ENCODE results near the gene GSAP. TPM values are rescaled to one million over a fixed set of nuclear protein-coding genes. Genes with fewer than 3 reads are reported as not detected.

The GSAP gene
- total RNA-seq, 3 donors from 2014 or later = 1.6 to 2.6 (median 1.8) TPM

DNA sequence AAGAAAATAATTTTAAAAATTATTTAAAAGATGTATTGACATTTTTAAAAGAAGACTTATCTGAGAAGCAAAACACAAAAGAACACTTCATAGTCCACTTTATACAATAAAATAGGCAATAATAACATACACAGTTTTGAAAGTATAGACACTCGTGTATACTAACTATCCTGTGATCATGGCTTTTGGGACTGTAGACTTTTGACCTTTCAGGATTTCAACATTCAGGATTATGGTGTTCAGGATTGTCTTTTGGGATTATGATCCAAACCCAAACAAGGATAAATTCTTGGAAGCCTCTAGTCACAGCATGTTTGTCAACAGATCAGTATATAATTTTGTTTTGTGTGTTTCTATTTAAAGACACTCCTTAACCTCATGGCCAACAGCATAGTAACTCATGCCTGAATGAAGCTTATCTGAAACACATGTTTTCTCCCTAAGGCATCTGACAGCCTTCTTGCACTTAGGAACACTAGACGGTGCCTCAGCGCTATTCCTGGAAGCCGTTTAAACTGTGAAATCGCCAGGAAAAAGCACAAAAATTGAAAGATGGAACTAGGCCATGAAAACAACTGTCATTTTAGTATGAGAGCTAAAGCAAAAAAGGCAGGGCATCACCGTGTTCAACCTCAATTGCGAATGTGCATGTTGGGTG lies 29.9 kb downstream of the GSAP start:
- Mint-ChIP-seq H3K4me3 (no peak overlapping the region), H3K4me1 (ENCODE audit: low read depth) (peaks cover 16% of the 10 kb centered on the region), H3K9me3 (no peaks in the 10 kb centered on the region), H3K36me3 (ENCODE audit: insufficient read depth) (peaks cover 39% of the 10 kb centered on the region), H3K27me3 (ENCODE audit: low read depth) (no peaks in the 10 kb centered on the region)
- DNase-seq (no peak), ATAC-seq (no peak)

DNA sequence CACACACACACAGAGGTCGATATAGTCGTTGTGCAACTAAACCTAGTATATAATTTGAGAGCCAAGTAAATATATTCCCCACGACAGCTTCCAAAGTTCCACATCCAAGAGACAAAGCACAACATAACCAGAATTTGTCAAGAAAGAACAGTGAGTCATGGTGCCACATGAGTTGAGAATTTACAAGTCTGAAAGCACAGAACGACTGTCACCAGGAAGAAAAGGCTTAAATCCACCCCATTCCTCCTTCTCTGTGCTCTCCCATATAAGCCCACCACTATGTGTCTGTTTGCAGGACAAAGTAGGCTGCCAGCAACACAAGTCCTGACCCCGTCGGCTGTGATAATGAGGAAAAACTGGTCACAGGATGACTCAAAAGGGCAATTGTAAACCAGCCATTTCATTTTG lies 32.8 kb downstream of the GSAP start:
- H3K27me3 Mint-ChIP-seq (ENCODE audit: low read depth) = no peaks in the 10 kb centered on the region
- DNase-seq = no peak
- H3K4me3 Mint-ChIP-seq = no peak overlapping the region
- peak; percentile 19 to 46 for ATAC-seq
- H3K36me3 Mint-ChIP-seq (ENCODE audit: insufficient read depth) = peaks cover 43% of the 10 kb centered on the region
- peaks cover 18% of the 10 kb centered on the region for H3K4me1 Mint-ChIP-seq (ENCODE audit: low read depth)
- no peaks in the 10 kb centered on the region for H3K9me3 Mint-ChIP-seq

DNA sequence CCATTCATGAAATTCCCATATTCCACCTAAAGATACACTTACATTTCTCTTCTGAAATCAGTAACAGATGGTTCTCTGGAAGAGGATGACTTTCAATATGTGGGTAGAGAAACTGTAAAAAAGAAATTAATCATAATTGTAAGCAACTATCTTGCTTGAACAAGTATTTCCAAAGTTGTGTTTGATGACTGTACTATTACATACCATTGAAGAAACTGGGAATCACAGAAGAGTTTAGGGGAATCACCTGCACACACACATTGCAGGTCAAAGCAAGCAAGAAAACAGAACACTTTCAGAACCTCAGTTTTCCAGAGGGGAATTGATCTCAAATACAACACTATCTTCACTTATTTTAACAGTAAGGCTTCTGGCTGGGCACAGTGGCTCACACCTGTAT lies 33.6 kb downstream of the GSAP start:
- Mint-ChIP-seq H3K27me3 (ENCODE audit: low read depth) (no peaks in the 10 kb centered on the region), H3K4me1 (ENCODE audit: low read depth) (peaks cover 16% of the 10 kb centered on the region), H3K4me3 (no peak overlapping the region), H3K9me3 (no peaks in the 10 kb centered on the region), H3K36me3 (ENCODE audit: insufficient read depth) (peaks cover 45% of the 10 kb centered on the region)
- peak; percentile 50 to 77 for ATAC-seq
- DNase-seq = no peak

DNA sequence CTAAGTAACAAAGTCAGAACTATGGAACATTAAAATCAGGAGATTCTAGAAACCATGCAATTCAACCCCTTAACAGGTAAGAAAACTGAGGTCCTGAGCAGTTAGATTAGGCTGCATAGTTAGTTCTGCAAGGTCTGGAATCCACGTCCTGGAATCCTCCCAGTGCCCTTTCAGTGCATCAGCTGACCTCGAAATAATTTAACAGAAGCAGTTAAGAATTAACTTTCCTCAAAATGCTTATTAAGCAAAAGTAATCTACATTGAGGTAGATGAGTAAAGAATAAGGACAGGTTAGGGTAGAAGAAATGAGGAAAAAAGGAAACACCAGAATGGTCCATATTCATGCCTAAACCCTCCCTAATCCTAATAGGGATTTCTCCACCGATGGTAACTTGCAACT lies 37.6 kb downstream of the GSAP start:
- no peak for ATAC-seq
- Mint-ChIP-seq H3K36me3 (ENCODE audit: insufficient read depth) (peaks cover 46% of the 10 kb centered on the region), H3K4me1 (ENCODE audit: low read depth) (peaks cover 16% of the 10 kb centered on the region)

DNA sequence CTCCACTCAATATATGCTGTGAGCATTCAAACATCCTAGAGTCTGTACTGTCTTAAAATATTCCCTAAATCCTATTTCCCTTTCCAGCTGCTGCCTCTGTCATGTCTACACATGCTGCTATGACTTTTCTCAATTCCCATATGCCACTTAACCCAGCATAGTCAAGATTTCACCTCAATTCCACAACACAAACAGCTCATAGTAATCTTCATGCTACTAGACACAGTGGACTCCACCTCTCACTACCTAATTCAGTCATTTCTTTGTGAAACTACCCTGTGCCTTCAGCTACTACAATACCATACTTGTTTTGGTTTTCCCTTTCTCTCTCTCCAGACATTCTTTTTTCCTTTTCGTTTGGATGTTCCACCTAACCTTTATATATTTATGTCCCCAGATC lies 45.5 kb downstream of the GSAP start:
- DNase-seq (no peak), ATAC-seq (no peak)
- peaks cover 5% of the 10 kb centered on the region for H3K9me3 Mint-ChIP-seq
- no peak overlapping the region for H3K4me3 Mint-ChIP-seq
- peaks cover 40% of the 10 kb centered on the region for H3K36me3 Mint-ChIP-seq (ENCODE audit: insufficient read depth)
- H3K4me1 Mint-ChIP-seq (ENCODE audit: low read depth) = no peaks in the 10 kb centered on the region
- H3K27me3 Mint-ChIP-seq (ENCODE audit: low read depth) = no peaks in the 10 kb centered on the region

More for the DNA sequence above, 37.6 kb downstream of the GSAP start:
- H3K27me3 Mint-ChIP-seq (ENCODE audit: low read depth) = no peaks in the 10 kb centered on the region
- no peaks in the 10 kb centered on the region for H3K9me3 Mint-ChIP-seq
- no peak for DNase-seq
- no peak overlapping the region for H3K4me3 Mint-ChIP-seq

DNA sequence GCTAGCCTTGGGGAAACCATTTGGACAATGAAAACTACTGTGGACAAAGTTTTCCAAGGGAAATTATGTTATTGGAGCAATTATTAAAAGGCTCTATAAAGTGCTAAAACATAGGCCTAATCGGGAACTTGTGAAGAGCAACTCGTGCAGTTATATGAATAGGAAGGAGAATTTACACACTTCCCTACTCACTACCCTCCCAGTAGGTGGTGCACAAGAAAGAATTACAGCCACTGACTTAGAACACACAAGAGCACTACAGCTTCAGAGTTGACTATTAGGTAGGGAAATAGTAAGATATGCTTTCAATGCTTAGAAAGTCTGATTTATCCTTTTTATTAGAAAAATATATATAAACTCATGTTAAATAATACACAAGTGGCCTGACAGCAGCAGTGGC lies 47.2 kb downstream of the GSAP start:
- ATAC-seq (no peak), DNase-seq (no peak)
- H3K4me3 Mint-ChIP-seq = no peak overlapping the region
- no peaks in the 10 kb centered on the region for H3K4me1 Mint-ChIP-seq (ENCODE audit: low read depth)
- H3K36me3 Mint-ChIP-seq (ENCODE audit: insufficient read depth) = peaks cover 32% of the 10 kb centered on the region
- H3K9me3 Mint-ChIP-seq = peaks cover 5% of the 10 kb centered on the region
- no peaks in the 10 kb centered on the region for H3K27me3 Mint-ChIP-seq (ENCODE audit: low read depth)

DNA sequence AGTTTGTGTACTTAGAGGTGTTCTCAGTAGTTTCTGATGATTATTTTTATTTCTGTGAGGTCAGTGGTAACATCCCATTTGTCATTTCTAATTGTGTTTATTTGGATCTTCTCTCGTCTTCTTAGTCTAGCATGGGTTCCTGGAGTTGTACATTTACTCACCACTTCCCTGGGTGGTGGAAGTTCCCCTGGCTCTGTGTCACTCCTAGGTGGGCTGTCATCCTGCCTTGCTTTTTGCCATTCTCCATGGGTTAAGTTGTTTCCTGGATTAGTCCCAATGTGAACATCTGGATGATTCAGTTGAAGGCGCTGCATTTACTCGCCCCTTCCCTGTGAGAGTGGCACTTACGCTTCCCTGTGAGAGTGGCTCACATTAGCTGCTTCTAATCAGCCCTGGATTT lies 48.2 kb downstream of the GSAP start:
- H3K4me3 Mint-ChIP-seq = no peak overlapping the region
- H3K36me3 Mint-ChIP-seq (ENCODE audit: insufficient read depth) = peaks cover 28% of the 10 kb centered on the region
- DNase-seq (no peak), ATAC-seq (no peak)
- peaks cover 5% of the 10 kb centered on the region for H3K9me3 Mint-ChIP-seq
- no peaks in the 10 kb centered on the region for H3K27me3 Mint-ChIP-seq (ENCODE audit: low read depth)
- H3K4me1 Mint-ChIP-seq (ENCODE audit: low read depth) = peaks cover 3% of the 10 kb centered on the region

DNA sequence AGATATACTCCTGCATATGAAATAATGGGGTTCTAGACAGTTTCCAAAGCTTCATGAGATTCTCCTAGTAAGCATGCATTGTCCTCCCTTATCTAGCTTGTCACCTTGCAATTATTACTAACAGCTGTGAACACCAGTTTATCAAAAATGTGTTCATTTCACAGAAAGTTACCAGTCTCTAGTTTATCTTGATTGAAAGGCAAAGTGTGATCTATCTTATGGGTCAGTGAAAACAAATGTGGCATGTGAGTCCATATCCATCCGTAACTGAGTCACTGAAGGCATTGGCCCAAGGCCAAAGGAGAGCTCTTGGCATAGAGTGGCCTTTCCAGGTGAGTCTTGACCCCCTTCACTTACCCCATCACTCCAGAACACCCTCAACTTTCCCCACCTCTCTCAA lies 53.2 kb downstream of the GSAP start:
- H3K4me3 Mint-ChIP-seq = no peak overlapping the region
- no peak for ATAC-seq
- H3K27me3 Mint-ChIP-seq (ENCODE audit: low read depth) = no peaks in the 10 kb centered on the region
- peaks cover 5% of the 10 kb centered on the region for H3K9me3 Mint-ChIP-seq
- peaks cover 5% of the 10 kb centered on the region for H3K4me1 Mint-ChIP-seq (ENCODE audit: low read depth)
- DNase-seq = no peak
- H3K36me3 Mint-ChIP-seq (ENCODE audit: insufficient read depth) = peaks cover 18% of the 10 kb centered on the region

DNA sequence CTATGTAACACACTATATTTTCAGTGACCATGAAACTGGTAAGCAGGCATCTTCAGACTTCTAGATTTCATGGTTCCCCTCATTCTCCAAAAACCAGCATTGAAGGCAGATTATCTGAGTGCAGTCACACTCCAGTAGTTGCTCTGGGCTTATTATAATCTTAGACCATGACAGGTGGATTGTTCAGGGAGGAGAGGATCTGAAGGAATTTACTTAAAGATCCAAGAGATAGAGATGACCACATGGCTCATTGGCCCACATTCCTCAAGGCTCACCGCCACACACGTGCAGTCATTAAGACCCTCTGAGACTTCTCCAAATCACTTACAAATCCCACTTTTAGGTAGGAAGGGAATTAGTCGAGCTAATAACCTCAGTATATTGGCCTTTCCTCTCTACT lies 55.2 kb downstream of the GSAP start:
- peaks cover 10% of the 10 kb centered on the region for H3K4me1 Mint-ChIP-seq (ENCODE audit: low read depth)
- no peak overlapping the region for H3K4me3 Mint-ChIP-seq
- DNase-seq (no peak), ATAC-seq (no peak)
- peaks cover 12% of the 10 kb centered on the region for H3K36me3 Mint-ChIP-seq (ENCODE audit: insufficient read depth)
- H3K27me3 Mint-ChIP-seq (ENCODE audit: low read depth) = no peaks in the 10 kb centered on the region
- H3K9me3 Mint-ChIP-seq = no peaks in the 10 kb centered on the region

DNA sequence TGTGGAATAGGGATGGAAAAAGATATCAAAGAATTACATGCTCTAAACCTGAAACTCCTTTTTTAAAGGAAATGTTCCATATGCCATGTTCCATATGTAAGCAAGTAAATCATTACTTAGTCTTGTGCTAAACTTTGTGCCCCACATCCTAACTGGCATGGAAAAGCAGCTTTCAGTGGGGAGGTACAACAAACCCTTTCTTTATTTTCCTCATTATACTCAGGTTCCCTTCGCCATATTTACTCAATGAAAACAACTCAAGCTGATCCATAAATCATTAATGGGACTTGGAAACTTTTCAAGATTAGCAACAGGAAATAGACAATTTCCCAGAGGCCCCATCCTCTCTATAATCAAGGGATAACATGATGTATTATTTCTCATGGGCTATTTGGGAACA lies 56.0 kb downstream of the GSAP start:
- ATAC-seq (no peak), DNase-seq (no peak)
- Mint-ChIP-seq H3K27me3 (ENCODE audit: low read depth) (no peaks in the 10 kb centered on the region), H3K4me3 (no peak overlapping the region), H3K4me1 (ENCODE audit: low read depth) (peaks cover 17% of the 10 kb centered on the region), H3K36me3 (ENCODE audit: insufficient read depth) (peaks cover 12% of the 10 kb centered on the region), H3K9me3 (no peaks in the 10 kb centered on the region)

DNA sequence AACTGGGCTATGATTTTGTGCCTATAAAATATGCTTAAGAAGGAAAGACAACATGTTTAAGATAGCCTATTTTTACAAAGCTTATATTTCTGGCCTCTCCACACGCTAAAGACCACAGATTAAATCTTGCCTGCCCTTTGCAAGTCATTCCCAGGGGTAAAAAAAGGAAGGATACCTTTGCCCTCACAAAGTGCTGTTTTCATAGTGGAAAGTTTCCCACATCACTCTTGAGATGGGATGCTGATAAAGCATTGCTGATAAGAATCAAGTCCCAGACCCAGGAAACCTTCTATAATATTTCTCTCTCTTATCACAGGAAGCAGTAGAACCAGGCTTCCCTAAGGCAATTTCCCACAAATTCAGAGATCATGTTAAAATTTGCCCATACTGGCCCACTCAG lies 56.5 kb downstream of the GSAP start:
- Mint-ChIP-seq H3K4me3 (no peak overlapping the region), H3K9me3 (no peaks in the 10 kb centered on the region), H3K36me3 (ENCODE audit: insufficient read depth) (peaks cover 12% of the 10 kb centered on the region), H3K27me3 (ENCODE audit: low read depth) (no peaks in the 10 kb centered on the region), H3K4me1 (ENCODE audit: low read depth) (peaks cover 22% of the 10 kb centered on the region)
- ATAC-seq (no peak), DNase-seq (no peak)

DNA sequence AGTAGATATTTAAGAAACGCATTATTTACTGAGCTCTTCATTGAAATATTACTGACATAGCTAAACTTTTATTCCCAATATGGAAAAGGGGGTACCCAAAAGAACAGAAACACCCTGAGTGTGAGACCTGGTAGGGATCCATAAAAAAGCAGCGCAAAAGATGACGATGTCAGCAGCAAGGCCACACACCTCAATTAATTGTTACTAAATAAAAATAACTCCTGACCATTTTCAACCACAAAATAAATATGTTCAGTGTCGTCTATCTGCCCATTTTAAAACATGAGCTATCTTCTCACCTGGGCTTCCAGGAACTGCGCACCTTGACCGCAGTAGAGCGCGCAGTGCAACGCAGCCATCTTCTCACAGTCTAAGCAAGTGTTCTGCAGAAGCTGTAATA lies 61.2 kb downstream of the GSAP start:
- Mint-ChIP-seq H3K27me3 (ENCODE audit: low read depth) (no peaks in the 10 kb centered on the region), H3K4me3 (no peak overlapping the region), H3K4me1 (ENCODE audit: low read depth) (peaks cover 58% of the 10 kb centered on the region), H3K36me3 (ENCODE audit: insufficient read depth) (peaks cover 10% of the 10 kb centered on the region), H3K9me3 (no peaks in the 10 kb centered on the region)
- no peak for ATAC-seq
- DNase-seq = no peak

DNA sequence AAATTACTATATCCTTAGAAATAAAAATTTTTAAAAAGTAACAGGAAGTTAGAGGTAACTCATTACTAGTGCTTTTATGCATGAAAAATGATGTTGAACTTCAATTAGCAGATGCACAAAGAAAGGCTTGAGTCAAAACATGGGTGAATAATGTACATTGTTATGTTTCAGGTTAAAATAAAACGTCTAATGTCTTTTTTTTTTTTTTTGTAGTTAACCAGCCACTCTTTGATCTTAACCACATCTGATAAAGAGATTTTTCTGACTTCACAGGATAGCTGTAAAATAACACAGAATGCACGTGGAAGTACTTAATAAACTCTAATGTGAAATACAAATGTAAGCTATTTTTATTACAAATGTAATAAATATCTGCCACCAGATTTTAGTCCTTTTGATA lies 61.7 kb downstream of the GSAP start:
- Mint-ChIP-seq H3K4me3 (no peak overlapping the region), H3K9me3 (no peaks in the 10 kb centered on the region), H3K27me3 (ENCODE audit: low read depth) (no peaks in the 10 kb centered on the region), H3K4me1 (ENCODE audit: low read depth) (peaks cover 59% of the 10 kb centered on the region), H3K36me3 (ENCODE audit: insufficient read depth) (peaks cover 5% of the 10 kb centered on the region)
- ATAC-seq (peak; percentile 42 to 58), DNase-seq (no peak)

DNA sequence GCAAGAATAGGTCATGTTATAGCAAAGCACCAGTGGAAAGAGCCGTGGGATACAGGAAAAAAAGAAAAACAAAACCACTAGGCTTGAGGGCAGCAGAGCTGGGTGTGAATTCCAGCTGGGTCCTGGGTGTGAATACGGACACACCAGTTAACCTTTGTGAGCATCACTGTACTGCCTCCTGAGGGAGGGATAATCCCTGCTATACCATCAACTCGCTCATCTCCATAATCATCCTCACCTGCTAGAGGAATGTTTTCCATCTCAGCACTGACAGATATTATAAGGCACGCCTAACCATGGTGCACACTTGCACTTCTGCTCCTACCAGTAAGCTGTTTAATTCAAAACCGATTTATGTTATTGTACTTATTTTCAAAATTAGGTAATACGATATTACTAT lies 62.2 kb downstream of the GSAP start:
- Mint-ChIP-seq H3K36me3 (ENCODE audit: insufficient read depth) (peaks cover 5% of the 10 kb centered on the region), H3K27me3 (ENCODE audit: low read depth) (no peaks in the 10 kb centered on the region), H3K4me1 (ENCODE audit: low read depth) (peaks cover 63% of the 10 kb centered on the region), H3K4me3 (no peak overlapping the region), H3K9me3 (no peaks in the 10 kb centered on the region)
- DNase-seq (no peak), ATAC-seq (no peak)

DNA sequence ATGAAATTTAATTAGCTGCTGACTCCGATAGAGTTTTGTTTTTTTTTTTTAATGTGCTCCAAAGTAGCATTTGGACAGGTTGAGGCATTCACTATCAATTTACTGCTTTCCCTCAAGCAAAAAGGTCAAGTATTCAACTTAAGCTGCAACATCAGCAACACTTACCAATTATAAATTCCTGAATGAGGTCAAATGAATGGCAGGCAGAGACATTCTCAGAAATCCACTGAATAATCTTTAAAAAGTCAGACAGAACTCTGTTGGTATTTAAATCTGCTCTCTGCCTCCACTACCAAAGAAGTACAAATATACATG lies 62.8 kb downstream of the GSAP start:
- peaks cover 68% of the 10 kb centered on the region for H3K4me1 Mint-ChIP-seq (ENCODE audit: low read depth)
- ATAC-seq (no peak), DNase-seq (no peak)
- H3K4me3 Mint-ChIP-seq = peak overlapping the region; percentile 39
- no peaks in the 10 kb centered on the region for H3K9me3 Mint-ChIP-seq
- H3K27me3 Mint-ChIP-seq (ENCODE audit: low read depth) = no peaks in the 10 kb centered on the region
- H3K36me3 Mint-ChIP-seq (ENCODE audit: insufficient read depth) = peaks cover 5% of the 10 kb centered on the region

Data from activated T-cell treated with anti-CD3 and anti-CD28 coated beads, Interleukin-2, amount 50 U/mL, for 4 hours (primary cell).